Pancreas (tissue), 10 donors: Measurements from ENCODE around the gene ASB1. TPM values are rescaled to one million over a fixed set of nuclear protein-coding genes. Genes with fewer than 3 reads are reported as not detected.

ENCODE experiments used
- ATAC-seq, 4 donors: fragments of 200-7000 bp; cut with Tn5 transposase; one replicate each; pipeline versions ENCODE4 v1.8.0 to v1.9.1; 2020; ENCODE audit warnings: mild to moderate bottlenecking in 4 of 4, moderate library complexity in 4 of 4
- DNase-seq, 6 donors: peaks; one replicate each; pipeline ENCODE4 v3.0.0-alpha.2; 2020
- FAIRE-seq: peaks from 2 replicates; lab custom pipeline; 2012; peaks lifted over from hg19 to GRCh38; lab: Jason Lieb, UNC
- H3K27ac ChIP-seq, 4 donors: fragments of 200-600 bp; sonication (generic); 1 replicate in 3 of 4; 2 replicates in 1 of 4; pipeline versions ENCODE4 v1.5.0 to v1.8.0; 2020
- H3K27me3 ChIP-seq, 4 donors: fragments of 200-600 bp; one replicate each; pipeline ENCODE4 v1.8.0; 2021
- H3K36me3 ChIP-seq, 3 donors: fragments of 200-600 bp; sonication (generic) in 1 of 3; one replicate each; pipeline versions ENCODE4 v1.5.0 to v1.8.0; 2020 to 2021
- H3K4me1 ChIP-seq, 3 donors: fragments of 200-600 bp; one replicate each; pipeline ENCODE4 v1.8.0; 2021
- H3K4me3 ChIP-seq, 4 donors: fragments of 200-600 bp; sonication (generic) in 2 of 4; one replicate each; pipeline versions ENCODE4 v1.5.0 to v1.8.0; 2020 to 2021
- H3K9me3 ChIP-seq, 4 donors: fragments of 200-600 bp; one replicate each; pipeline ENCODE4 v1.8.0; 2021
- WGBS, 2 donors: extraction: QIAGEN DNeasy Blood & Tissue Kit; methylation state at CpG; one replicate each; pipeline ENCODE4 v1.1.7; 2013; 5-methylcytosine and 5-hydroxymethylcytosine counted together
- intact Hi-C, 3 donors: fragments of 100-400 bp; cut with DNase I; formaldehyde crosslinking; loops; one replicate each; pipeline versions ENCODE4 v1.11.1 to v1.14.2; 2022
- polyA plus RNA-seq, 2 donors: library from polyadenylated mRNA; stranded (reverse); fragments of 200-250 nt; gene quantifications; one replicate each; pipeline ENCODE4 v1.2.3, GENCODE V29; 2013
- total RNA-seq, 6 donors: library from RNA; stranded (reverse); fragmentation: NEBNext Ultra II Directional in 4 of 6; extraction: Animal tissue kit (Norgen Biotek cat#: 25700) in 4 of 6; gene quantifications; one replicate each; pipeline versions ENCODE4 v1.2.1 to v1.2.4, GENCODE V29; 2021 to 2023
- TF ChIP-seq, protein P1 (sequence below), 4 donors: fragments of 200-600 bp; sonication (generic) in 3 of 4; IDR thresholded peaks; one replicate each; pipeline versions ENCODE4 v1.5.0 to v1.8.0; 2021; ENCODE audit warnings: antibody characterized with exemption in 4 of 4
- donor health status: healthy with polysubstance abuse.
- donor health status: DM: no; HTN: no; CAD: no; lungs with moderate emphysema.
- donor health status: DM: no; HTN: no; CAD: no.
- donor health status: control.
- donor health status: control.
- donor health status: Bipolar disorder and iron deficiency.
- donor health status: DM: yes; HTN: yes; CAD: no.
- donor health status: DM: no; HTN: no; CAD: no.
- donor health status: DM: no; HTN: no; CAD: no.
- donor health status: DM: yes; HTN: yes; CAD: no.

Gene ASB1
- total and polyA plus RNA-seq, 8 donors, result 11.3 to 25.1 (median 13.8) TPM

DNA sequence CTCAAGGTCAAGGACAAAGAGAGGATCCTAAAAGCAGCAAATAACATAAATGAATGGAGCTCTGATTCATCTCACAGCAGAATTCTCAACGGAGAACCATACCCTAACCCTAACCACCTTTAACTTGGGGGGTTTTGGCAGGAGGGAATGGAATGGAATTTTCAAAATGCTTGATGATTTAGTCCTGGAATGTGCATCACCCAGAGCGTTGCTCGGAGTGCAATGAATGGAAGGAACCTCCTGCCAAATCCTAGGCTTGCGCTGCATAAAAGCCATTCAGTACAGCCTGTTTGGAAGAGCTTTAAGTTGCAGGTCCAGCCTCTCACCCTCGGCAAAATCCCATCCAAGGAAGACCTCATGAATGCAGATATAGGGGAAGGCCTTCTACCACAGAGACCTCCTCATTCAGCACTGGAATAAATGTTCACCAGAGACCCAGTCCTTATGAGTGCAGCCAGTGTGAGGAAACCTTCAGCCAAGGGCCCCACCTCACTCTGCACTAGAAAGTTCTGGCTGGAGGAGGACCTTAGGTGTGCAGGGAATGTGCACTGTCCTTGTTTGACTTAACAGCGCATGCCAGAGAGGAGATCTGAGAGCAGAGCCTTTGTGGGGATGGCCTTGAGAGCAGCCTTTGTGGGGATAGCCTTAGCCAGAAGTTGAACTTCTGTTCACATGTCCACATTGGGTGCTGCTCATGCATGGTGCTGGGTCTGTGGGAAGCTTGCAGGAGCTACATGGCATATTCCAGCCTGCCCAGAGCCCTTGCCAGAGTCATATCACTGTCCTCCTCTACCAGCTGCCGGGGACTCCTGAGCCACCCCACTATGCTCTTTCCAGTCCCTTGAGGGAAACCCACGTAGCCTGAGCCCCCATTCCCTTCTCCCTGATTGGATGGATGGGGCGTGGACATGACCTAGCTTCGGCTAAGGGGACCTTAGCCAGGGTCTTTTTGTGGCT lies 30.5 kb downstream of the ASB1 start:
- DNase-seq (no peak), ATAC-seq (no peak), FAIRE-seq (no peak)
- Histone ChIP-seq H3K27me3 (no peaks in the 10 kb centered on the region), H3K4me1 (no peaks in the 10 kb centered on the region), H3K9me3 (no peaks in the 10 kb centered on the region), H3K27ac (no peak overlapping the region), H3K4me3 (no peak overlapping the region), H3K36me3 (no peaks in the 10 kb centered on the region)
- intact Hi-C loops, result no loop called here
- WGBS, 2 donors, result 87 to 94% methylated on average over 10 of the region's 10 CpGs
- TF ChIP-seq, protein P1, sequence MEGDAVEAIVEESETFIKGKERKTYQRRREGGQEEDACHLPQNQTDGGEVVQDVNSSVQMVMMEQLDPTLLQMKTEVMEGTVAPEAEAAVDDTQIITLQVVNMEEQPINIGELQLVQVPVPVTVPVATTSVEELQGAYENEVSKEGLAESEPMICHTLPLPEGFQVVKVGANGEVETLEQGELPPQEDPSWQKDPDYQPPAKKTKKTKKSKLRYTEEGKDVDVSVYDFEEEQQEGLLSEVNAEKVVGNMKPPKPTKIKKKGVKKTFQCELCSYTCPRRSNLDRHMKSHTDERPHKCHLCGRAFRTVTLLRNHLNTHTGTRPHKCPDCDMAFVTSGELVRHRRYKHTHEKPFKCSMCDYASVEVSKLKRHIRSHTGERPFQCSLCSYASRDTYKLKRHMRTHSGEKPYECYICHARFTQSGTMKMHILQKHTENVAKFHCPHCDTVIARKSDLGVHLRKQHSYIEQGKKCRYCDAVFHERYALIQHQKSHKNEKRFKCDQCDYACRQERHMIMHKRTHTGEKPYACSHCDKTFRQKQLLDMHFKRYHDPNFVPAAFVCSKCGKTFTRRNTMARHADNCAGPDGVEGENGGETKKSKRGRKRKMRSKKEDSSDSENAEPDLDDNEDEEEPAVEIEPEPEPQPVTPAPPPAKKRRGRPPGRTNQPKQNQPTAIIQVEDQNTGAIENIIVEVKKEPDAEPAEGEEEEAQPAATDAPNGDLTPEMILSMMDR (IDR thresholded peaks at IDR 0.05), result no peak

DNA sequence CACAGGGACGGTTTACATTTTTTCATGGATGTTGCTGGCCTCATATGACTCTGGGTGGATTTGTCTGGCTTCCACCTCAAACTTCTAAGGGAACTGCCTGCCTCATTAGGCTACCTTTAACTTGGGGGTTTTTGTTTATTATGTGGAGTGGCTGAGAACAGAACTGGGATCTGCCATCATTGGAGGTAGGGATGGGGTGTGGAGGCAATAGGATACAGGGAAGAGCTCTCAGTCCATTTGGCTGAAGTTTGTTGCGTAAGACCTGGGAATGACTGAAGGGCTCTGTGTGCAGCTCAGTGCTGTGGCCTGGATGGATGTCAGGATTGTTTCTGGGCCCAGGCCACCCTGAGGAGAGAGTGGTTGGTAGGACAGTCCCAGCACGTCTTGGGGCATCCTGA lies 31.2 kb downstream of the ASB1 start:
- Histone ChIP-seq H3K27ac (no peak overlapping the region), H3K4me1 (no peaks in the 10 kb centered on the region), H3K9me3 (no peaks in the 10 kb centered on the region), H3K4me3 (no peak overlapping the region), H3K36me3 (no peaks in the 10 kb centered on the region), H3K27me3 (no peaks in the 10 kb centered on the region)
- TF ChIP-seq, protein P1 (IDR thresholded peaks at IDR 0.05), result no peak
- intact Hi-C loops, result no loop called here
- ATAC-seq (peak in 2 of 4 donors; percentile 8 to 27), DNase-seq (no peak), FAIRE-seq (no peak)
- WGBS, 2 donors, result 82 to 85% methylated on average over 3 of the region's 3 CpGs

DNA sequence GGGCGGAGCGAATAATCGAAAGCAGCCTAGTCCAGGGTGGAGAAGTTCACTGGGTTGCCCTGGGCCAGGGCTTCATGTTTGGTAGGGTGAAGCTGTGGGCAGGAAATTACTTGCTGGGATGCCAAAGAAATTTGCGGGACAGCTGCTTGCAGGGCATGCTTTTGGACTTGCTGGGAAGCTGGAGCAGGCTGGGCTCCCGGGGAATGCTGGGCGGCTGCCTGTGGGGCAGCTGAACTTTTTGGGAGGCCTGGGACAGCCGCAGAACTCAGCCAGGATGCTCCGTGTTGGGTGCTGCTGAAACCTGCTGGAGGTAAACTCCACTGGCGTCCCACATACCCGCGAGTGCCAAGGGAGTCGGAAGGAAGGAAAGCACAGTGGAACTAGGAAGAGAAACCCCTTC lies 31.9 kb downstream of the ASB1 start:
- intact Hi-C loops, result no loop called here
- Histone ChIP-seq H3K27ac (no peak overlapping the region), H3K27me3 (no peaks in the 10 kb centered on the region), H3K36me3 (no peaks in the 10 kb centered on the region), H3K9me3 (no peaks in the 10 kb centered on the region), H3K4me1 (no peaks in the 10 kb centered on the region), H3K4me3 (no peak overlapping the region)
- no peak for DNase-seq
- ATAC-seq, result peak in 2 of 4 donors; percentile 12 to 14
- 81 to 84% methylated on average over 12 of the region's 12 CpGs for WGBS, 2 donors
- TF ChIP-seq, protein P1 (IDR thresholded peaks at IDR 0.05), result no peak
- FAIRE-seq, result no peak

GRCh38 chr2:238459081-238459629 lies 32.4 kb downstream of the ASB1 start:
- Histone ChIP-seq H3K9me3 (no peaks in the 10 kb centered on the region), H3K27ac (no peak overlapping the region), H3K27me3 (no peaks in the 10 kb centered on the region), H3K36me3 (no peaks in the 10 kb centered on the region), H3K4me3 (no peak overlapping the region), H3K4me1 (no peaks in the 10 kb centered on the region)
- TF ChIP-seq, protein P1 (IDR thresholded peaks at IDR 0.05), result no peak
- ATAC-seq (peak; percentile 65 to 79 (median 68)), DNase-seq (peak in 2 of 6 donors; percentile 21 to 31), FAIRE-seq (no peak)
- WGBS, 2 donors, result 52% methylated on average over 8 of the region's 8 CpGs
- intact Hi-C loops, result no loop called here
